Calu3 (cell line): ENCODE measurements around the gene CABP5. TPM values are rescaled to one million over a fixed set of nuclear protein-coding genes. Genes with fewer than 3 reads are reported as not detected.
"Not testable (repeated sequence)": the region's sequence is repeated elsewhere in the genome, so short reads cannot be mapped to it uniquely, and the experiment has no call there.

Source experiments
- Bru-seq: library from RNA; stranded (reverse); fragments of 400-500 nt; gene quantifications from one replicate; lab custom pipeline; 2021; lab: Mats Ljungman, UMichigan
- BruChase-seq, 2 experiments: library from RNA; stranded (reverse); fragments of 400-500 nt; gene quantifications; one replicate each; lab custom pipeline; 2021; lab: Mats Ljungman, UMichigan
- BruUV-seq: library from RNA; stranded (reverse); fragments of 400-500 nt; replicated peaks from 2 replicates; lab custom pipeline; 2021; lab: Mats Ljungman, UMichigan
- CTCF ChIA-PET: fragments of 300-600 bp; sonication (Branson Sonifier 250); formaldehyde crosslinking; loops from one replicate; lab custom pipeline; 2022; ENCODE audit warnings: antibody characterized with exemption; lab: Charles Lee
- DNase-seq: peaks from one replicate; pipeline ENCODE4 v3.0.0; 2022
- H3K27ac Mint-ChIP-seq: one replicate; pipeline ENCODE4 v1.8.0; 2022; ENCODE audit warnings: mixed read lengths; ENCODE audit not compliant: unreplicated experiment
- H3K27me3 Mint-ChIP-seq: one replicate; pipeline ENCODE4 v1.8.0; 2022; ENCODE audit warnings: mixed read lengths; ENCODE audit not compliant: unreplicated experiment
- H3K36me3 Mint-ChIP-seq: one replicate; pipeline ENCODE4 v1.8.0; 2022; ENCODE audit warnings: mild to moderate bottlenecking, moderate library complexity, mixed read lengths; ENCODE audit not compliant: insufficient read depth, unreplicated experiment
- H3K4me1 Mint-ChIP-seq: one replicate; pipeline ENCODE4 v1.8.0; 2022; ENCODE audit warnings: mild to moderate bottlenecking, low read depth, mixed read lengths; ENCODE audit not compliant: unreplicated experiment
- H3K4me3 Mint-ChIP-seq: one replicate; pipeline ENCODE4 v1.8.0; 2022; ENCODE audit warnings: mild to moderate bottlenecking, low read depth, moderate library complexity, mixed read lengths; ENCODE audit not compliant: unreplicated experiment
- H3K9me3 Mint-ChIP-seq: one replicate; pipeline ENCODE4 v1.8.0; 2022; ENCODE audit warnings: low read depth, mixed read lengths; ENCODE audit not compliant: unreplicated experiment
- intact Hi-C: fragments of 100-400 bp; cut with micrococcal nuclease; formaldehyde crosslinking; loops from one replicate; pipeline ENCODE4 v1.10.0; 2022; ENCODE audit not compliant: unreplicated experiment
- long read RNA-seq: library from polyadenylated mRNA; stranded (forward); transcript quantifications from one replicate; pipeline ENCODE4 v2.0.0, GENCODE V29; 2022
- total RNA-seq: library from RNA; stranded (reverse); gene quantifications from 2 replicates; pipeline ENCODE4 v1.2.3, GENCODE V29; 2022
- TF ChIP-seq, protein P1 (sequence below): fragments of 200-600 bp; IDR thresholded peaks from one replicate; pipeline ENCODE4 v1.8.0; 2022; ENCODE audit warnings: antibody characterized with exemption; ENCODE audit not compliant: unreplicated experiment

CABP5 gene
- total RNA-seq (not detected in 2 replicates), Bru-seq, nascent RNA (not detected), BruChase-seq, experiment 1, labeled RNA remaining after a 6-hour chase (percentile 9 among the genes with signal in this experiment), BruChase-seq, experiment 2, labeled RNA remaining after a 2-hour chase (not detected)
- long read RNA-seq = 0 reads

DNA sequence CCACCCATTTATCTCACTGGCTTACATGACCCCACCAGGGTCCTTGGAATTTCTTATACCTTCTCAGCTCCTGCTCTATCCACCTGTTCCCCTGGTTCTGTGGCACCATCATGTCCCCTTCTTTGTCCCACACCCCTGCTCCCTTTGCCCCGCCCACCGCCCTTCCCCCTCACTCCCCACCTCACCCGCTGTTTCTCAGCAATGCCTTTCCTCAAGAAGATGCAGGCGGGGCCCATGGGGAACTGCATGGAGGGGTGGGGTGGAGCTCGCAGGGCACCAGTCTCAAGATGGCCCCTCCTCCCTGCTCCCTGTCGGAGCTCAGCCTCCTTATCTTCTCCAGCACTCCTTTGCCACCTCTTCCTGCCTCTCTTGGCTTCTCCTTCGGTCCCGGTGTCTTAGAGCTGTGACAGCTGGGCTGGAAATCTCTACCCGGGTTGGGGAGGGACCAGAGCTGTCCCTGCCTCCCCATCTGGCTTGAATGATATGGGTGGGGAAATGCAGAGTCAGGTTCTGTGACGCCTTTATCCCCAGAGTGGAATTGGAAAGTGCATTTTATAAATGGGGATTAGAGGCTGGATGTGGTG, at the start of gene CABP5:
CABP5 (minus strand) TSS at position 405 of the 584 bp plus-strand sequence; CDS start at position 248, 157 bp downstream.
- DNase-seq = no peak
- TF ChIP-seq, protein P1, sequence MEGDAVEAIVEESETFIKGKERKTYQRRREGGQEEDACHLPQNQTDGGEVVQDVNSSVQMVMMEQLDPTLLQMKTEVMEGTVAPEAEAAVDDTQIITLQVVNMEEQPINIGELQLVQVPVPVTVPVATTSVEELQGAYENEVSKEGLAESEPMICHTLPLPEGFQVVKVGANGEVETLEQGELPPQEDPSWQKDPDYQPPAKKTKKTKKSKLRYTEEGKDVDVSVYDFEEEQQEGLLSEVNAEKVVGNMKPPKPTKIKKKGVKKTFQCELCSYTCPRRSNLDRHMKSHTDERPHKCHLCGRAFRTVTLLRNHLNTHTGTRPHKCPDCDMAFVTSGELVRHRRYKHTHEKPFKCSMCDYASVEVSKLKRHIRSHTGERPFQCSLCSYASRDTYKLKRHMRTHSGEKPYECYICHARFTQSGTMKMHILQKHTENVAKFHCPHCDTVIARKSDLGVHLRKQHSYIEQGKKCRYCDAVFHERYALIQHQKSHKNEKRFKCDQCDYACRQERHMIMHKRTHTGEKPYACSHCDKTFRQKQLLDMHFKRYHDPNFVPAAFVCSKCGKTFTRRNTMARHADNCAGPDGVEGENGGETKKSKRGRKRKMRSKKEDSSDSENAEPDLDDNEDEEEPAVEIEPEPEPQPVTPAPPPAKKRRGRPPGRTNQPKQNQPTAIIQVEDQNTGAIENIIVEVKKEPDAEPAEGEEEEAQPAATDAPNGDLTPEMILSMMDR = no peak
- no TSS peak for BruUV-seq
- H3K27ac Mint-ChIP-seq = no peak within 1 kb of the TSS
- H3K4me3 Mint-ChIP-seq = no peak within 1 kb of the TSS
- intact Hi-C loops = no loop called here
- no peaks in the 10 kb centered on the region for H3K36me3 Mint-ChIP-seq
- H3K9me3 Mint-ChIP-seq = peaks cover 13% of the 10 kb centered on the region
- H3K27me3 Mint-ChIP-seq = peaks cover 82% of the 10 kb centered on the region
- H3K4me1 Mint-ChIP-seq = no peaks in the 10 kb centered on the region
- CTCF ChIA-PET = interaction anchor here (0.8 kb wide), 1 partner anchor 249 kb away, joined by 3 read pairs; no protein-coding TSS in a partner anchor

DNA sequence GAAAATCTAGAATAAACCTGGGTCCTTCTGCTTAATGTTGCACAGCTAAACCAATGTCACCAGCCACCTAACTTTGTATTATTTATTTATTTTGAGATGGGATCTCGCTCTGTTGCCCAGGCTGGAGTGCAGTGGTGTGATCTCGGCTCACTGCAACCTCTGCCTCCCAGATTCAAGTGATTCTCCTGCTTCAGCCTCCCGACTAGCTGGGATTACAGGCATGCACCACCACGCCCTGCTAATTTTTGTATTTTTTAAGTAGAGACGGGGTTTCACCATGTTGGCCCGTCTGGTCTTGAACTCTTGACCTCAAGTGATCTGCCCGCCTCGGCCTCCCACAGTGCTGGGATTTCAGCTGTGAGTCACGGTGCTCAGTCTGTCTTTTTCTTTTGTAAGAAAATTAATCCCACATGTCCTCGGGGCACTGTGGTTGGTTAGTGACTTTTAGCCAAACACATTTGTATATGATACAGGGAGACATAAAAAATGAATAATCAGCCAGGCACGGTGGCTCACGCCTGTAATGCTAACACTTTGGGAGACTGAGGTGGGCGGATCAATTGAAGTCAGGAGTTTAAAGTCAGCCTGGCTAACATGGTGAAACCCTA, 47.3 kb upstream of the CABP5 start:
- H3K36me3 Mint-ChIP-seq, H3K4me3 Mint-ChIP-seq, intact Hi-C loops, BruUV-seq, H3K4me1 Mint-ChIP-seq, DNase-seq, H3K27ac Mint-ChIP-seq: not testable (repeated sequence)
- Mint-ChIP-seq H3K27me3 (peaks cover 78% of the 10 kb centered on the region), H3K9me3 (peaks cover 10% of the 10 kb centered on the region)
- CTCF ChIA-PET = interaction anchor here (0.6 kb wide), 1 partner anchor 236 kb away, joined by 3 read pairs; no protein-coding TSS in a partner anchor

DNA sequence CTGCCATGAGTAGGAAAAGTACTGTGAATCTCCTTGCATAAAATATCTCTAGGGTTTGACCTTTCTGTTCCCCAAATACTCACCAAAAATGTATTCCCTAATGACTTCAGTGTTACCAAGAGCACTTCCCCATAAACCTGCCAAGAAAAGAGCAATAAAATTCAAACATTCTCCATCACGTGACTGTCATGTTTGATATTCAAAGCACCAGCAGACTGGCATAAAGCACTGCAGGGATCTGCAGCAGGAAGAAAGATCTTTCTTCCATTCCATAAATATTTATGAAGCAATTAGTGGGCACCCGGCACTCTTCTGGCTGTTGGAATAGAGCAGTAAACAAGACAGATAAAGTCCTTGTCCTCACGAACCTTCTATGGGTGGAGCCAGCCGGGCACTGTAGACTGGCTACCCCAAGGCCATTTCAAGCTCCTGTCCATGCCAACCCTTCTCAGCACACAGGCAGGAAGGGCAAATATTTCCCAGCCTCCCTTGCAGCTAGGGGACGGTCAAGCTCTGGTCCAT, 46.5 kb upstream of the CABP5 start:
- H3K27ac Mint-ChIP-seq = no peak overlapping the region
- H3K9me3 Mint-ChIP-seq = peaks cover 10% of the 10 kb centered on the region
- BruUV-seq = no TSS peak
- no peak for DNase-seq
- H3K4me1 Mint-ChIP-seq = peaks cover 7% of the 10 kb centered on the region
- TF ChIP-seq, protein P1 = no peak
- H3K27me3 Mint-ChIP-seq = peaks cover 78% of the 10 kb centered on the region
- CTCF ChIA-PET = no interaction called here
- H3K4me3 Mint-ChIP-seq = no peak overlapping the region
- intact Hi-C loops = no loop called here
- H3K36me3 Mint-ChIP-seq = no peaks in the 10 kb centered on the region

DNA sequence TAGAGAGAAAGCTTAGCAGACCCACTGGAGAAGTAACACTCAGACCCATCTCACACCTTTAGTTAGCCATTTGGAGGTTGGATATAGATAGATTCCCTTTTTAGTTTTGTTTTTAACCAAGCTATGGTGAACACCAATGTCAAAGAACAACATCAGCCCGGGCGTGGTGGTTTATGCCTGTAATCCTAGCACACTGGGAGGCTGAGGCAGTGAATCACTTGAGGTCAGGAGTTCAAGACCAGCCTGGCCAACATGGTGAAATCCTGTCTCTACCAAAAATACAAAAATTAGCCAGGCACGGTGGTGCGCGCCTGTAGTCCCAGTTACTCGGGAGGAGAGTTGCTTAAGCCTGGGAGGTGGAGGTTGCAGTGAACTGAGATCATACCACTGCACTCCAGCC, 45.1 kb upstream of the CABP5 start:
- intact Hi-C loops, BruUV-seq, H3K27ac Mint-ChIP-seq, H3K9me3 Mint-ChIP-seq, H3K4me3 Mint-ChIP-seq, CTCF ChIA-PET, H3K36me3 Mint-ChIP-seq, H3K4me1 Mint-ChIP-seq, DNase-seq: not testable (repeated sequence)
- peaks cover 84% of the 10 kb centered on the region for H3K27me3 Mint-ChIP-seq
